Cardiac muscle cell (in vitro differentiated cells and primary cell): ENCODE measurements around the gene FSHR. TPM values are rescaled to one million over a fixed set of nuclear protein-coding genes. Genes with fewer than 3 reads are reported as not detected.

Source experiments
- DNase-seq, 2 donors: peaks; one replicate each; pipeline versions ENCODE4 v3.0.0 to v3.0.0-alpha.2; 2010 to 2017; ENCODE audit warnings: low read depth in 1 of 2, low spot score in 1 of 2
- H3K27ac ChIP-seq: fragments of 200-600 bp; sonication (generic); 2 replicates; pipeline ENCODE4 v1.5.1; 2016
- H3K27me3 ChIP-seq: fragments of 200-600 bp; sonication (generic); 2 replicates; pipeline ENCODE4 v1.6.0; 2016; ENCODE audit warnings: control low read depth
- H3K36me3 ChIP-seq: fragments of 200-600 bp; sonication (generic); 2 replicates; pipeline ENCODE4 v1.5.1; 2016; ENCODE audit warnings: control low read depth
- H3K4me1 ChIP-seq: fragments of 200-600 bp; sonication (generic); 2 replicates; pipeline ENCODE4 v1.8.1; 2017; ENCODE audit warnings: low read depth, mild to moderate bottlenecking, mixed run types
- H3K4me3 ChIP-seq: fragments of 200-600 bp; sonication (generic); 2 replicates; pipeline ENCODE4 v1.5.1; 2016; ENCODE audit warnings: mild to moderate bottlenecking
- H3K9me3 ChIP-seq: fragments of 200-600 bp; sonication (generic); 2 replicates; pipeline ENCODE4 v1.5.1; 2017; ENCODE audit warnings: low read depth, mild to moderate bottlenecking, control low read depth
- polyA plus RNA-seq: library from polyadenylated mRNA; unstranded; fragments of >200 nt; fragmentation: Nextera tagmentation; extraction: Ambion mirVana; gene quantifications from 2 replicates; pipeline ENCODE4 v1.2.1, GENCODE V29; 2016
- total RNA-seq: library from RNA; depleted of rRNA; stranded (reverse); fragments of >200 nt; gene quantifications from 2 replicates; pipeline ENCODE4 v1.2.3, GENCODE V29; 2016
- TF ChIP-seq, protein P1 (sequence below): IDR thresholded peaks from 2 replicates; pipeline ENCODE4 v1.5.1; 2012; ENCODE audit warnings: low read depth, mild to moderate bottlenecking, low read length

Gene FSHR
- total and polyA plus RNA-seq, 2 experiments from 2014 or later, result 0.95 to 2.2 TPM

DNA sequence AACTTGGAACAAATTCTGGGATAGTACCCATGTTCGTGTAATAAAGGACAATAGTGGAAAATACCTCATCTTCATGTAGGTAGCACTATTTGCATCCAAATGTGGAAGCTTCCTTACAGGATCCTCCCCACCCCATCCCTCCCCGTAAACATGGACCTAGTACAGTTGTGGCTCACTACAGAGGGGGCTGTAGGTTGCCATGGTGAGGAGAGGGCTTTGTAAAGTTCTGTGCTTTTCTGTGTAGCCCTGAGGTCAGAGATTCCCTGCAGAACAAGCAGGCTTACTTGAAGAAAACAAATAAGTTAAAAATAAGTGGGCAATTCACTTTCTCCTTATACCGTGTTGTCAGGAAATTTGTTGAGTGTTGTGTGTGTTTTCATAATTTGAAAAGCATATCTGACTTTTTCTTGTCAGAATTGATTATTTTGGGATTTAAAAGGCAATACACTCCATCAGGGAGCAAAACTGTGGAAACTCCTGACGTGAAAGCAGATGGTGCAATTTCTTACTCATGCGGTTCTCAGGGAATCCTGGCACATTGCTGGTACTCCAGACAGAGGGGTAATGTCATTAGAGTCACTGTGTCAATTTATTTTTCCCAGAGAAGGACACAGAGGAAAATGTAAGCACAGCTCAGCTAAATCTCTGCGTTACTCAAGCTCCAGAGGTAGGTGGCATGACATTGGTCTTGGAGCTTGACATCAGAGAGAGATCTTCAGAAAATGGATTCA lies 224.6 kb downstream of the FSHR start:
- Histone ChIP-seq H3K4me1 (no peaks in the 10 kb centered on the region), H3K36me3 (no peaks in the 10 kb centered on the region), H3K9me3 (no peaks in the 10 kb centered on the region), H3K4me3 (no peak overlapping the region), H3K27ac (no peak overlapping the region), H3K27me3 (no peaks in the 10 kb centered on the region)
- DNase-seq, result no peak
- TF ChIP-seq, protein P1, sequence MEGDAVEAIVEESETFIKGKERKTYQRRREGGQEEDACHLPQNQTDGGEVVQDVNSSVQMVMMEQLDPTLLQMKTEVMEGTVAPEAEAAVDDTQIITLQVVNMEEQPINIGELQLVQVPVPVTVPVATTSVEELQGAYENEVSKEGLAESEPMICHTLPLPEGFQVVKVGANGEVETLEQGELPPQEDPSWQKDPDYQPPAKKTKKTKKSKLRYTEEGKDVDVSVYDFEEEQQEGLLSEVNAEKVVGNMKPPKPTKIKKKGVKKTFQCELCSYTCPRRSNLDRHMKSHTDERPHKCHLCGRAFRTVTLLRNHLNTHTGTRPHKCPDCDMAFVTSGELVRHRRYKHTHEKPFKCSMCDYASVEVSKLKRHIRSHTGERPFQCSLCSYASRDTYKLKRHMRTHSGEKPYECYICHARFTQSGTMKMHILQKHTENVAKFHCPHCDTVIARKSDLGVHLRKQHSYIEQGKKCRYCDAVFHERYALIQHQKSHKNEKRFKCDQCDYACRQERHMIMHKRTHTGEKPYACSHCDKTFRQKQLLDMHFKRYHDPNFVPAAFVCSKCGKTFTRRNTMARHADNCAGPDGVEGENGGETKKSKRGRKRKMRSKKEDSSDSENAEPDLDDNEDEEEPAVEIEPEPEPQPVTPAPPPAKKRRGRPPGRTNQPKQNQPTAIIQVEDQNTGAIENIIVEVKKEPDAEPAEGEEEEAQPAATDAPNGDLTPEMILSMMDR, result no peak

DNA sequence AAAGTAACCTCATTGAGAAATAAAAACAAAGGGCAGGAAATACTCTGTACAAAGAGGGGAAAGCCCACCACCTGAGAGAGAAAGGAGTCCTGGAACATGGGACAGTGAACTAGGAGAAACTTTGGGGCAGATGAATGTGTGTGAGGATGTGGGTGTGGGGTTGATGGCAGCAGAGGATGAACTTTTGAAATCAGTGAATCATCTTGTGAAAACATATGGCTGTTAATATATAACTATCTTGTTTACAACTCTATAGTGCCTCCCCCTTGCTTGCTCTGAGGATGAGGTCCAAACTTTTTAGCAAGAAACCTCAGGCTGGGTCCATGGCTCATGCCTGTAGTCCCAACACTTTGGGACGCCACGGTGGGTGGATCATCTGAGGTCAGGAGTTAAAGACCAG lies 227.0 kb downstream of the FSHR start:
- Histone ChIP-seq H3K4me1 (no peaks in the 10 kb centered on the region), H3K27ac (no peak overlapping the region), H3K9me3 (no peaks in the 10 kb centered on the region), H3K36me3 (no peaks in the 10 kb centered on the region), H3K4me3 (no peak overlapping the region), H3K27me3 (no peaks in the 10 kb centered on the region)
- TF ChIP-seq, protein P1, result no peak
- DNase-seq, result no peak

DNA sequence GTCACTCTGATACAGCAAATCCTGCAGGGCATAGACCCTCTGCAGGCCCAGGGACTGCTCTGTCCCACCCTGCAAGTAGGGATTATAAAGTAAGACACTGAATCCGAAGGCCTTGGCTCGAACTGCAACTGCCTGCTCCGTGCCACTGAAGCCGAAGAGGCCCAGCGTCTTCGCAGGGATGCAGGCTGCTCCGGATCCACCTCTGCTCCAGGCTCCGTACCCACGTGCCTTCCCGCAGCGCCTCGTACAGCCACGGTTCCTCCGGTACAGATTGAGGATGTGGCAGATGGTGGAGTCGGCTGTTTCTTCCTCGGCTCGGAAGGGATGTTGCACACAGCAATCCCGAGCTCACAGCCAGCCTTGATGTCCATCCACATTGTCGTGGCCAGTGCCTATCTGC lies 238.4 kb downstream of the FSHR start:
- Histone ChIP-seq H3K4me3 (no peak overlapping the region), H3K27ac (no peak overlapping the region)
- no peak for DNase-seq

DNA sequence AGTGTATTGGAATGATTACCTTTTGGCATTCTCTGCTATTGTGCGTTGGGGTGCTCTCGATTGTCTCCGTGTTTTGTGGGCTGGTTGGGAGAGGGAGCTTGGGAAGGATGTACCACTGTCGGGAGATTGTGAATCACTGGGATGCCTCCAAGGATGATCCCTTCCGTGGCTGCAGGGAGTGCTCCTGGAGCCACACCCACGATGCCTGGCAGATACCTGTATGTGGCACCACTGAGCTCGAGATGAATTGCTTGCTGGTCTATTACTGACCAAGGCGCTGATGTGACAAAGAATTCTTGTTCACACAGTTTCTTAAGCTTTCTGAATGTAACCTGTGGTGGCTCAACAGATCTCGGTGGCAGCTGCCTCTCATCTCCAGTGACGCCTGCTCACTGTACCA lies 239.1 kb downstream of the FSHR start:
- Histone ChIP-seq H3K27ac (no peak overlapping the region), H3K4me1 (no peaks in the 10 kb centered on the region), H3K27me3 (no peaks in the 10 kb centered on the region), H3K9me3 (no peaks in the 10 kb centered on the region), H3K36me3 (no peaks in the 10 kb centered on the region), H3K4me3 (no peak overlapping the region)
- DNase-seq, result no peak
- TF ChIP-seq, protein P1, result no peak

More for the DNA sequence above, 238.4 kb downstream of the FSHR start:
- H3K36me3 ChIP-seq, result no peaks in the 10 kb centered on the region
- H3K27me3 ChIP-seq, result no peaks in the 10 kb centered on the region
- no peaks in the 10 kb centered on the region for H3K4me1 ChIP-seq
- TF ChIP-seq, protein P1, result no peak
- H3K9me3 ChIP-seq, result no peaks in the 10 kb centered on the region

DNA sequence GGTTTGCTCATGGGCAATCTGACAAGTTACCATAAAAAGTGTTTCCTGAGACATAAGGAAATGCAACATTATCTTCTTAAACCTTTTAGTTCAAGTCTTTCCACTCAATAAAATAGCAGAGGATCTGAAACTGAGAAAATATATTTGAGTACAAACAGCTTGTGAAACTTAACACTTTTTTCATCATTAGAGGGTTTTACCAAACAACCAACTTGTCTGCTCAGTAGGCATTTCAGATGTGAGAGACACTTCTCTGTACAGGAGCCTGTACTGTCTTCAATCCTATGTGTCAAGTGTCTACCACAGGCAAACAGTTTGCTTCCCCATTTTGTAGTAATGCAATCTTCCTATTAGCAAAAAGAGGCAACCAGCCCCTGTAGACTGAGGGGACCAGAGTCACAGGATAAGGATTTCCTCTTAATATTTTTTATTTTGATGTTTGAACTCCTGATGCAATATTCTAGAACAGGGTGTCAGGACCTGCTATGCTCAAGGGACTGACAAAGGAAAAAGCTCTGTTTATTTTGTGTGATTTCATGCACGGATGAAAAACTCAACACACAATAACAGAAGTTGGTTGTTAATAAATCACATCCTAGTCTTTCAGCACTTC lies 239.7 kb downstream of the FSHR start:
- Histone ChIP-seq H3K27me3 (no peaks in the 10 kb centered on the region), H3K36me3 (no peaks in the 10 kb centered on the region), H3K4me3 (no peak overlapping the region), H3K27ac (no peak overlapping the region), H3K9me3 (no peaks in the 10 kb centered on the region), H3K4me1 (no peaks in the 10 kb centered on the region)
- DNase-seq, result no peak
- TF ChIP-seq, protein P1, result no peak
